ENCODE data around the gene MXRA8. TPM values are rescaled to one million over a fixed set of nuclear protein-coding genes. Genes with fewer than 3 reads are reported as not detected.

Gene MXRA8
- total RNA-seq, 1 experiment from 2014 or later, result 9.6 TPM

DNA sequence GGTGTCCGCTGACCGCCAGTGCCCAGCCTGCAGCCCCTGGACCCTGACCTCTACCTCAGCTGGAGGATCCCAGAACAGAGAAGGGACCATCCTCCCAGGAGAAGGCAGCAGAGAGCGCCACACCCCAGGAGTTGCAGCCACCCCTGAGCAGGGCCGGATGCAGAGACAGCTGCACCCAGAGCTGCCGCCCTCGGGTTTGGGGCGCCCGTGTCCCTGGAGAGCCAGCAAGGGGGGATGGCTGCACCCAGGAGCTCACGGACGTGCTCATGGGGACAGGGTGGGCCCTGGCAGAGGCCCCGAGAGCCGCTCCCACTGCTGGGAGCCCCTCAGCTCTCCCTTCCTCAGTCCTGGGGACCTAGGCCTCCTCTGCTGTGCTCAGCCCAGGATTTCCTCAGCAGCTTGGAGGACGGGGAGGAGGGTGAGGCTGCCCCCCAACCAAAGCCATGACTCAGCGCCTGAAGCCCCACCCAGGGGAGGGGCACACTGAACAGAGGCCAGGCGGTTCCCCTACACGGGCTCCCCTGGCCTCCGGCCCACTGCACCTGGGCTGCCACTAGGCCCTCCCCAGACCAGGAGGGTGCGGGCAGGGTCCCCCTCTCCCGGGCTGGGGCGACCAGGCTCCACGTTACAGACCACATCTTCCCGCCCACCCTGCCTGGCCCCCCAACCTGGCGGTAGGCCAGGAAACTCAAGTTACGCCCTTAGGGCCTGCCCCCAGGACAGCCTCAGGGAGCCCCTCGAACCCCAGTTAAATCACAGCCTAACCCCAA lies 52.9 kb downstream of the MXRA8 start:
- no peak overlapping the region for H3K56ac ChIP-seq (ENCODE audit: insufficient read length, low read depth, low read length)
- H3K9ac ChIP-seq (ENCODE audit: extremely low read depth, insufficient read length, low read length), result no peak overlapping the region
- H4K8ac ChIP-seq (replicated peaks; ENCODE audit: insufficient read length, low read depth, low read length), result no peak overlapping the region
- H2BK120ac ChIP-seq (ENCODE audit: low read depth, low read length, poor library complexity, severe bottlenecking), result no peak overlapping the region
- H3K27ac Mint-ChIP-seq, result peak overlapping the region in 2 of 3 experiments; percentile 83 to 95; a peak in 3 of 7 replicates
- no peak overlapping the region for H4K5ac ChIP-seq (ENCODE audit: insufficient read length, low read depth, low read length)
- H2BK5ac ChIP-seq (ENCODE audit: insufficient read length, low read length), result no peak overlapping the region
- H3K9me3 ChIP-seq (ENCODE audit: control insufficient read depth, low read depth, low read length), result no peaks in the 10 kb centered on the region
- H3K23me2 ChIP-seq (ENCODE audit: insufficient read length, low read depth, low read length, poor library complexity, severe bottlenecking), result peaks cover 15% of the 10 kb centered on the region
- no peak overlapping the region for H2AFZ ChIP-seq (ENCODE audit: low read length)
- H3K4me2 ChIP-seq (ENCODE audit: insufficient read depth, insufficient read length, low read length), result peak overlapping the region; percentile 16
- no peak overlapping the region for H3K23ac ChIP-seq (ENCODE audit: insufficient read length, low read depth, low read length)
- peaks cover 0 to 2% (median 2%) of the 10 kb centered on the region in 3 experiments; a peak in 3 of 7 replicates for H3K36me3 Mint-ChIP-seq (ENCODE audit: insufficient read depth in 1 of 3, low read depth in 3 of 3)
- peak overlapping the region; percentile 74 to 86; a peak in 4 of 5 replicates for H3K4me3 Mint-ChIP-seq
- H2BK12ac ChIP-seq (ENCODE audit: insufficient read length, low read depth, low read length), result no peak overlapping the region
- H3K27me3 Mint-ChIP-seq (ENCODE audit: low read depth), result peaks cover 3% of the 10 kb centered on the region; the same call in 1 of the 2 replicates
- peaks cover 18 to 31% of the 10 kb centered on the region in 2 experiments for H3K4me1 Mint-ChIP-seq
- no peak overlapping the region for H3T11ph ChIP-seq (ENCODE audit: low read length)
- no peaks in the 10 kb centered on the region; a peak in 1 of 5 replicates for H3K9me3 Mint-ChIP-seq
- TF ChIP-seq, protein P1, sequence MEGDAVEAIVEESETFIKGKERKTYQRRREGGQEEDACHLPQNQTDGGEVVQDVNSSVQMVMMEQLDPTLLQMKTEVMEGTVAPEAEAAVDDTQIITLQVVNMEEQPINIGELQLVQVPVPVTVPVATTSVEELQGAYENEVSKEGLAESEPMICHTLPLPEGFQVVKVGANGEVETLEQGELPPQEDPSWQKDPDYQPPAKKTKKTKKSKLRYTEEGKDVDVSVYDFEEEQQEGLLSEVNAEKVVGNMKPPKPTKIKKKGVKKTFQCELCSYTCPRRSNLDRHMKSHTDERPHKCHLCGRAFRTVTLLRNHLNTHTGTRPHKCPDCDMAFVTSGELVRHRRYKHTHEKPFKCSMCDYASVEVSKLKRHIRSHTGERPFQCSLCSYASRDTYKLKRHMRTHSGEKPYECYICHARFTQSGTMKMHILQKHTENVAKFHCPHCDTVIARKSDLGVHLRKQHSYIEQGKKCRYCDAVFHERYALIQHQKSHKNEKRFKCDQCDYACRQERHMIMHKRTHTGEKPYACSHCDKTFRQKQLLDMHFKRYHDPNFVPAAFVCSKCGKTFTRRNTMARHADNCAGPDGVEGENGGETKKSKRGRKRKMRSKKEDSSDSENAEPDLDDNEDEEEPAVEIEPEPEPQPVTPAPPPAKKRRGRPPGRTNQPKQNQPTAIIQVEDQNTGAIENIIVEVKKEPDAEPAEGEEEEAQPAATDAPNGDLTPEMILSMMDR (conservative IDR thresholded peaks at IDR 0.05), result no peak
- H3K79me1 ChIP-seq (ENCODE audit: insufficient read depth, low read depth, low read length, poor library complexity, severe bottlenecking), result no peaks in the 10 kb centered on the region
- H4K20me1 ChIP-seq (ENCODE audit: control insufficient read depth, insufficient read depth, insufficient read length), result no peaks in the 10 kb centered on the region
- no peak overlapping the region for H4K91ac ChIP-seq (ENCODE audit: insufficient read length, low read depth, low read length)
- no peak overlapping the region for H3K4ac ChIP-seq (ENCODE audit: low read depth, low read length)
- H3K27me3 ChIP-seq (ENCODE audit: insufficient read depth, low read length), result no peaks in the 10 kb centered on the region
- no CpG with 5 or more reads among the region's 25 CpGs for WGBS (ENCODE audit: extremely low coverage, insufficient read length, low lambda C conversion rate)
- peaks cover 5% of the 10 kb centered on the region; the same call in 1 of the 2 replicates for H3K4me1 ChIP-seq (ENCODE audit: insufficient read depth, low read length)
- peak; percentile 56 for DNase-seq
- H3K18ac ChIP-seq (ENCODE audit: insufficient read length, low read depth, low read length), result no peak overlapping the region
- no peak overlapping the region for H2AK5ac ChIP-seq (ENCODE audit: insufficient read length, low read length)
- no peak overlapping the region for H3K27ac ChIP-seq (ENCODE audit: insufficient read length, low read depth, low read length)
- H2BK15ac ChIP-seq (ENCODE audit: low read depth, low read length), result no peak overlapping the region
- no peak overlapping the region for H2BK20ac ChIP-seq (ENCODE audit: low read depth, low read length, poor library complexity, severe bottlenecking)
- no peaks in the 10 kb centered on the region for H3K79me2 ChIP-seq (ENCODE audit: insufficient read depth, low read length)
- no peak overlapping the region for H3K14ac ChIP-seq (ENCODE audit: insufficient read depth, low read length)

Data from H9 (cell line).